T-cell (primary cell): Measurements from ENCODE around the gene BAAT. TPM values are rescaled to one million over a fixed set of nuclear protein-coding genes. Genes with fewer than 3 reads are reported as not detected.
A peak's percentile ranks its signal among the peaks of the same experiment; 100 is the strongest.

Experiments
- ATAC-seq, 4 experiments: fragments of 200-7000 bp in 3 of 4; fragments of 150-1000 bp in 1 of 4; cut with Tn5 transposase; replicated peaks in 1 of 4; 1 replicate in 3 of 4; 2 replicates in 1 of 4; pipeline ENCODE4 v1.10.0; 2021; ENCODE audit warnings: moderate library complexity in 3 of 4, mild to moderate bottlenecking in 2 of 4, moderate number of reproducible peaks in 1 of 4
- CTCF ChIA-PET, 2 donors: fragments of 300-600 bp; sonication (Branson Sonifier 250); formaldehyde crosslinking; loops; one replicate each; lab custom pipeline; 2022; ENCODE audit warnings: antibody characterized with exemption in 2 of 2; lab: Charles Lee
- POLR2A ChIA-PET, 2 donors: fragments of 300-600 bp; sonication (Branson Sonifier 250); formaldehyde crosslinking; loops; one replicate each; lab custom pipeline; 2022; ENCODE audit warnings: antibody characterized with exemption in 2 of 2; lab: Charles Lee
- DNase-seq, 35 experiments: peaks; one replicate each; pipeline versions ENCODE4 v3.0.0 to v3.0.0-alpha.2; 2013 to 2023
- H3K27ac ChIP-seq: one replicate; pipeline ENCODE4 v1.5.1; 2013; ENCODE audit warnings: low read length
- H3K27me3 ChIP-seq, 2 experiments: replicated peaks in 1 of 2; 1 replicate in 1 of 2; 2 replicates in 1 of 2; pipeline versions ENCODE4 v1.6.1 to v1.7.0; 2013; ENCODE audit warnings: low read length in 1 of 2, mixed read lengths in 1 of 2; ENCODE audit not compliant: control insufficient read depth in 2 of 2, insufficient read depth in 2 of 2; ENCODE audit errors: extremely low read depth in 1 of 2
- H3K36me3 ChIP-seq, 2 donors: 1 replicate in 1 of 2; 2 replicates in 1 of 2; pipeline versions ENCODE4 v1.6.1 to v1.7.0; 2013; ENCODE audit warnings: low read length in 1 of 2; ENCODE audit not compliant: control insufficient read depth in 2 of 2, insufficient read depth in 1 of 2; ENCODE audit errors: extremely low read depth in 1 of 2
- H3K4me1 ChIP-seq, 2 experiments: 1 replicate in 1 of 2; 2 replicates in 1 of 2; pipeline versions ENCODE4 v1.6.1 to v1.7.0; 2013; ENCODE audit warnings: low read length in 2 of 2, mixed read lengths in 1 of 2; ENCODE audit not compliant: insufficient read depth in 2 of 2, control insufficient read depth in 1 of 2; ENCODE audit errors: extremely low read depth in 1 of 2
- H3K4me3 ChIP-seq, 2 donors: 1 replicate in 1 of 2; 2 replicates in 1 of 2; pipeline versions ENCODE4 v1.5.1 to v1.7.0; 2013; ENCODE audit warnings: mild to moderate bottlenecking in 2 of 2, low read length in 1 of 2, moderate library complexity in 1 of 2; ENCODE audit not compliant: control insufficient read depth in 1 of 2; ENCODE audit errors: extremely low read depth in 1 of 2
- H3K9me3 ChIP-seq: 2 replicates; pipeline ENCODE4 v1.7.0; 2013
- H3K27ac Mint-ChIP-seq, 2 donors: one replicate each; pipeline ENCODE4 v1.8.0; 2020 to 2021; ENCODE audit warnings: mild to moderate bottlenecking in 2 of 2, mixed read lengths in 2 of 2
- H3K27me3 Mint-ChIP-seq, 2 donors: one replicate each; pipeline ENCODE4 v1.8.0; 2021 to 2022; ENCODE audit warnings: mixed read lengths in 2 of 2
- H3K36me3 Mint-ChIP-seq: one replicate; pipeline ENCODE4 v1.8.0; 2021; ENCODE audit warnings: mixed read lengths
- H3K4me1 Mint-ChIP-seq, 3 donors: one replicate each; pipeline ENCODE4 v1.8.0; 2020 to 2022; ENCODE audit warnings: mixed read lengths in 3 of 3, mild to moderate bottlenecking in 1 of 3
- H3K4me3 Mint-ChIP-seq, 3 donors: one replicate each; pipeline ENCODE4 v1.8.0; 2020 to 2022; ENCODE audit warnings: mild to moderate bottlenecking in 3 of 3, mixed read lengths in 3 of 3, moderate library complexity in 3 of 3
- H3K9me3 Mint-ChIP-seq, 3 donors: one replicate each; pipeline ENCODE4 v1.8.0; 2020 to 2022; ENCODE audit warnings: mixed read lengths in 3 of 3
- whole genome bisulfite sequencing: methylation state at CpG from one replicate; pipeline ENCODE4 v1.1.5; 2013; ENCODE audit warnings: missing lambda C conversion rate; ENCODE audit not compliant: insufficient coverage; 5-methylcytosine and 5-hydroxymethylcytosine counted together
- total RNA-seq, 35 experiments: library from RNA in 6 of 35; stranded (reverse) in 6 of 35; fragments of 120-200 nt in 1 of 35; gene quantifications; one replicate each; pipeline versions ENCODE4 v1.2.1 to v1.2.4 and lab custom pipeline; 2013 to 2026

Gene BAAT
- total RNA-seq, 5 donors from 2014 or later (not counting 1 experiment from before 2014, with no cell fraction given) = 0.13 to 0.36 (median 0.35) TPM; not detected in 2

- no peak overlapping the region for H3K4me3 ChIP-seq
- WGBS = no CpG with 5 or more reads among the region's 1 CpG
- no peaks in the 10 kb centered on the region for H3K27me3 ChIP-seq
- POLR2A ChIA-PET = no interaction called here
- H3K9me3 Mint-ChIP-seq = peaks cover 5 to 10% (median 6%) of the 10 kb centered on the region in 3 donors
- CTCF ChIA-PET = no interaction called here
- no peak for ATAC-seq
- H3K36me3 ChIP-seq = peaks cover 0 to 14% of the 10 kb centered on the region in 2 donors
- peaks cover 7 to 13% of the 10 kb centered on the region in 2 experiments for H3K4me1 ChIP-seq
- no peaks in the 10 kb centered on the region for H3K27me3 Mint-ChIP-seq
- peak overlapping the region in 1 of 3 donors; percentile 1 for H3K4me3 Mint-ChIP-seq
- no peak overlapping the region for H3K27ac Mint-ChIP-seq
- no peak overlapping the region for H3K27ac ChIP-seq
- peaks cover 70 to 77% (median 71%) of the 10 kb centered on the region in 3 donors for H3K4me1 Mint-ChIP-seq
- no peak for DNase-seq
- no peaks in the 10 kb centered on the region for H3K9me3 ChIP-seq
- H3K36me3 Mint-ChIP-seq = peaks cover 56% of the 10 kb centered on the region
These were observed 9.9 kb upstream of the BAAT start for GRCh38 chr9:101394687-101395086.

- Mint-ChIP-seq H3K36me3 (peaks cover 62% of the 10 kb centered on the region), H3K4me1 (peaks cover 68 to 71% (median 68%) of the 10 kb centered on the region in 3 donors), H3K9me3 (peaks cover 5 to 10% (median 6%) of the 10 kb centered on the region in 3 donors), H3K4me3 (no peak overlapping the region), H3K27ac (no peak overlapping the region), H3K27me3 (no peaks in the 10 kb centered on the region)
- H3K27ac ChIP-seq = no peak overlapping the region
- H3K27me3 ChIP-seq = no peaks in the 10 kb centered on the region
- ATAC-seq = no peak
- no peak for DNase-seq
- H3K36me3 ChIP-seq = peaks cover 0 to 19% of the 10 kb centered on the region in 2 donors
- no peak overlapping the region for H3K4me3 ChIP-seq
- CTCF ChIA-PET = no interaction called here
- H3K4me1 ChIP-seq = peaks cover 4 to 5% of the 10 kb centered on the region in 2 experiments
- no CpG with 5 or more reads among the region's 3 CpGs for WGBS
- POLR2A ChIA-PET = no interaction called here
- H3K9me3 ChIP-seq = no peaks in the 10 kb centered on the region
These were observed 8.3 kb upstream of the BAAT start for GRCh38 chr9:101393135-101393534.

- no peak overlapping the region for H3K4me3 Mint-ChIP-seq
- Histone ChIP-seq H3K9me3 (peaks cover 4% of the 10 kb centered on the region), H3K4me1 (no peaks in the 10 kb centered on the region), H3K4me3 (no peak overlapping the region), H3K27me3 (no peaks in the 10 kb centered on the region), H3K36me3 (peaks cover 0 to 20% of the 10 kb centered on the region in 2 donors), H3K27ac (no peak overlapping the region)
- no peaks in the 10 kb centered on the region for H3K27me3 Mint-ChIP-seq
- POLR2A ChIA-PET = interaction anchor here in 1 of 2 donors (1.1 kb wide), 1 partner anchor 10 kb away, joined by 6 read pairs; the partner anchor contains the start of gene ZNF189
- peaks cover 11 to 23% (median 13%) of the 10 kb centered on the region in 3 donors for H3K9me3 Mint-ChIP-seq
- no CpG with 5 or more reads among the region's 2 CpGs for WGBS
- DNase-seq (no peak), ATAC-seq (no peak)
- H3K4me1 Mint-ChIP-seq = peaks cover 31 to 39% (median 31%) of the 10 kb centered on the region in 3 donors
- peak overlapping the region; percentile 61 to 78 for H3K27ac Mint-ChIP-seq
- peaks cover 55% of the 10 kb centered on the region for H3K36me3 Mint-ChIP-seq
- CTCF ChIA-PET = interaction anchor here (0.6 to 2.8 kb wide), 5 partner anchors 9 to 141 kb away, joined by 3 to 15 read pairs (median 3); partner anchors contain the start of genes MRPL50 (in 1 of the 2) and ZNF189 (in 1 of the 2)
These were observed 3.7 kb upstream of the BAAT start for GRCh38 chr9:101388507-101388993.

GRCh38 chr9:101387871-101388506 is 3.2 kb upstream of the BAAT start:
- peak overlapping the region; percentile 15 for H3K27ac ChIP-seq
- WGBS = 56% methylated on average over 3 of the region's 6 CpGs
- peak; percentile 50 to 81 (median 54) for ATAC-seq
- peaks cover 4% of the 10 kb centered on the region for H3K9me3 ChIP-seq
- peaks cover 28 to 36% (median 28%) of the 10 kb centered on the region in 3 donors for H3K4me1 Mint-ChIP-seq
- CTCF ChIA-PET = interaction anchor here (0.6 to 2.8 kb wide), 4 partner anchors 10 to 139 kb away, joined by 3 to 15 read pairs (median 4); partner anchors contain the start of genes MRPL50 (in 1 of the 2) and ZNF189 (in 1 of the 2)
- H3K4me3 ChIP-seq = no peak overlapping the region
- H3K27me3 ChIP-seq = no peaks in the 10 kb centered on the region
- H3K36me3 ChIP-seq = peaks cover 0 to 20% of the 10 kb centered on the region in 2 donors
- peaks cover 50% of the 10 kb centered on the region for H3K36me3 Mint-ChIP-seq
- H3K4me1 ChIP-seq = no peaks in the 10 kb centered on the region
- H3K4me3 Mint-ChIP-seq = no peak overlapping the region
- DNase-seq = peak in 2 of 35 experiments; percentile 7 to 57
- peak overlapping the region; percentile 61 to 78 for H3K27ac Mint-ChIP-seq
- POLR2A ChIA-PET = no interaction called here
- H3K27me3 Mint-ChIP-seq = no peaks in the 10 kb centered on the region
- H3K9me3 Mint-ChIP-seq = peaks cover 11 to 21% (median 11%) of the 10 kb centered on the region in 3 donors

- Mint-ChIP-seq H3K27ac (no peak overlapping the region), H3K9me3 (peaks cover 6 to 13% (median 9%) of the 10 kb centered on the region in 3 donors), H3K4me1 (peaks cover 5 to 7% (median 6%) of the 10 kb centered on the region in 3 donors), H3K27me3 (peaks cover 4% of the 10 kb centered on the region in 2 donors), H3K36me3 (peaks cover 18% of the 10 kb centered on the region), H3K4me3 (no peak overlapping the region)
- ChIA-PET CTCF (no interaction called here), POLR2A (no interaction called here)
- Histone ChIP-seq H3K27ac (no peak overlapping the region), H3K4me3 (no peak overlapping the region), H3K27me3 (no peaks in the 10 kb centered on the region), H3K9me3 (peaks cover 4% of the 10 kb centered on the region), H3K36me3 (peaks cover 0 to 3% of the 10 kb centered on the region in 2 donors), H3K4me1 (no peaks in the 10 kb centered on the region)
- DNase-seq = no peak
- no CpG with 5 or more reads among the region's 2 CpGs for WGBS
- no peak for ATAC-seq
These were observed 1.4 kb downstream of the BAAT start for GRCh38 chr9:101383361-101383760.

- Mint-ChIP-seq H3K4me1 (no peaks in the 10 kb centered on the region), H3K4me3 (no peak overlapping the region), H3K27ac (no peak overlapping the region), H3K27me3 (peaks cover 4 to 11% of the 10 kb centered on the region in 2 donors), H3K9me3 (peaks cover 6 to 20% (median 12%) of the 10 kb centered on the region in 3 donors), H3K36me3 (peaks cover 13% of the 10 kb centered on the region)
- Histone ChIP-seq H3K4me3 (no peak overlapping the region), H3K27me3 (no peaks in the 10 kb centered on the region), H3K36me3 (no peaks in the 10 kb centered on the region), H3K4me1 (no peaks in the 10 kb centered on the region), H3K9me3 (peaks cover 4% of the 10 kb centered on the region), H3K27ac (no peak overlapping the region)
- ChIA-PET CTCF (no interaction called here), POLR2A (no interaction called here)
- ATAC-seq (no peak), DNase-seq (no peak)
- WGBS = 92% methylated on average over 1 of the region's 2 CpGs
These were observed 2.9 kb downstream of the BAAT start for GRCh38 chr9:101381833-101382342.
